HepG2 (cell line): ENCODE measurements around the gene LRRC3. TPM values are rescaled to one million over a fixed set of nuclear protein-coding genes. Genes with fewer than 3 reads are reported as not detected.
A peak's percentile ranks its signal among the peaks of the same experiment; 100 is the strongest.

Experiments
- ADNP ChIP-seq: sonication (generic); formaldehyde crosslinking; IDR thresholded peaks from 2 replicates; pipeline ENCODE4 v1.4.0; 2020; ENCODE audit warnings: missing genetic modification reagents
- ASH2L ChIP-seq: fragments of 300-600, 200-600 bp; sonication (generic); IDR thresholded peaks from 2 replicates; pipeline ENCODE4 v1.7.0; 2017; ENCODE audit warnings: low read depth, mild to moderate bottlenecking, moderate library complexity, mixed read lengths, low read length; ENCODE audit not compliant: insufficient read length
- BRD4 ChIP-seq: sonication (generic); formaldehyde crosslinking; IDR thresholded peaks from 2 replicates; pipeline ENCODE4 v1.4.0; 2020; ENCODE audit warnings: missing genetic modification reagents
- EEA1 ChIP-seq: sonication (generic); formaldehyde crosslinking; IDR thresholded peaks from 2 replicates; pipeline ENCODE4 v1.5.1; 2020; ENCODE audit warnings: mild to moderate bottlenecking, missing genetic modification reagents, borderline replicate concordance
- ELF1 ChIP-seq: sonication (generic); formaldehyde crosslinking; IDR thresholded peaks from 2 replicates; pipeline ENCODE4 v1.4.0; 2020; ENCODE audit warnings: missing genetic modification reagents
- ESRRA ChIP-seq: sonication (generic); formaldehyde crosslinking; IDR thresholded peaks from 2 replicates; pipeline ENCODE4 v1.5.1; 2020; ENCODE audit warnings: mild to moderate bottlenecking, low read depth, missing genetic modification reagents
- HDAC2 ChIP-seq: sonication (generic); formaldehyde crosslinking; IDR thresholded peaks from 2 replicates; pipeline ENCODE4 v1.4.0; 2020; ENCODE audit warnings: missing genetic modification reagents
- HOXA7 ChIP-seq: sonication (generic); formaldehyde crosslinking; IDR thresholded peaks from 2 replicates; pipeline ENCODE4 v1.8.1; 2022; ENCODE audit warnings: mild to moderate bottlenecking, missing genetic modification reagents, moderate library complexity
- IRF2 ChIP-seq: IDR thresholded peaks from 2 replicates; pipeline ENCODE4 v1.6.1; 2018; ENCODE audit warnings: missing genetic modification reagents, missing compliant biosample characterization
- KDM6A ChIP-seq: IDR thresholded peaks from 2 replicates; pipeline ENCODE4 v1.6.1; 2016; ENCODE audit warnings: low read depth
- MAFG ChIP-seq: sonication (generic); formaldehyde crosslinking; IDR thresholded peaks from 2 replicates; pipeline ENCODE4 v1.5.1; 2020; ENCODE audit warnings: mild to moderate bottlenecking, missing genetic modification reagents
- NBN ChIP-seq: fragments of 450-650 bp; conservative IDR thresholded peaks from 2 replicates; pipeline ENCODE4 v1.6.1; 2017
- RCOR2 ChIP-seq: IDR thresholded peaks from 2 replicates; pipeline ENCODE4 v1.6.1; 2016; ENCODE audit warnings: missing biosample characterization, missing genetic modification reagents
- SSRP1 ChIP-seq: IDR thresholded peaks from 2 replicates; pipeline ENCODE4 v1.6.1; 2016; ENCODE audit warnings: control low read depth
- TCF12 ChIP-seq, 2 experiments: fragments of 450-650 bp in 1 of 2; sonication (generic) in 1 of 2; formaldehyde crosslinking in 1 of 2; IDR thresholded peaks; 2 replicates each; pipeline versions ENCODE4 v1.6.1 to v1.8.0; 2017 to 2022; ENCODE audit warnings: antibody characterized with exemption in 1 of 2, mild to moderate bottlenecking in 1 of 2, missing genetic modification reagents in 1 of 2, moderate library complexity in 1 of 2
- ZBTB3 ChIP-seq: sonication (generic); formaldehyde crosslinking; IDR thresholded peaks from 2 replicates; pipeline ENCODE4 v1.4.0; 2020; ENCODE audit warnings: low read depth, mild to moderate bottlenecking, moderate library complexity, missing genetic modification reagents, borderline replicate concordance
- ZFP36L2 ChIP-seq: sonication (generic); formaldehyde crosslinking; IDR thresholded peaks from 2 replicates; pipeline ENCODE4 v1.4.0; 2020; ENCODE audit warnings: missing genetic modification reagents
- ZNF350 ChIP-seq: sonication (generic); formaldehyde crosslinking; IDR thresholded peaks from 2 replicates; pipeline ENCODE4 v1.4.0; 2020; ENCODE audit warnings: mild to moderate bottlenecking, low read depth, missing genetic modification reagents, borderline replicate concordance
- ZNF510 ChIP-seq: sonication (generic); formaldehyde crosslinking; IDR thresholded peaks from 2 replicates; pipeline ENCODE4 v1.4.0; 2020; ENCODE audit warnings: low read depth, mild to moderate bottlenecking, missing genetic modification reagents
- ZNF558 ChIP-seq: sonication (generic); formaldehyde crosslinking; IDR thresholded peaks from 2 replicates; pipeline ENCODE4 v1.9.0; 2022; ENCODE audit warnings: mild to moderate bottlenecking, missing genetic modification reagents, borderline replicate concordance
- ZNF589 ChIP-seq: sonication (generic); formaldehyde crosslinking; conservative IDR thresholded peaks from 2 replicates; pipeline ENCODE4 v1.8.0; 2022; ENCODE audit warnings: mild to moderate bottlenecking, moderate library complexity, missing genetic modification reagents
- ZNF841 ChIP-seq: sonication (generic); formaldehyde crosslinking; IDR thresholded peaks from 2 replicates; pipeline ENCODE4 v1.8.1; 2023; ENCODE audit warnings: missing genetic modification reagents, borderline replicate concordance
- ZNF883 ChIP-seq: sonication (generic); formaldehyde crosslinking; IDR thresholded peaks from 2 replicates; pipeline ENCODE4 v1.5.1; 2020; ENCODE audit warnings: mild to moderate bottlenecking, missing genetic modification reagents; ENCODE audit errors: not compliant biosample characterization
- polyA plus RNA-seq, 8 experiments: library from polyadenylated mRNA; depleted of rRNA in 3 of 8; stranded (reverse) in 7 of 8; unstranded in 1 of 8; fragments of >200 nt; fragmentation: Illumina TruSeq in 4 of 8; extraction: Trizol in 4 of 8; gene quantifications; 2 replicates each; pipeline versions ENCODE4 v1.2.1 to v1.2.3, GENCODE V29; 2011 to 2016; ENCODE audit warnings: low read depth in 4 of 8, missing spikeins in 1 of 8, mixed read lengths in 1 of 8; ENCODE audit not compliant: insufficient read depth in 1 of 8
- total RNA-seq, 5 experiments: library from RNA; depleted of rRNA; stranded (reverse); fragments of >200 nt; fragmentation: Illumina TruSeq; extraction: Trizol; gene quantifications; 2 replicates each; pipeline ENCODE4 v1.2.3, GENCODE V29; 2016; ENCODE audit warnings: low read depth in 1 of 5
- TF ChIP-seq, protein P1 (sequence below): sonication (generic); formaldehyde crosslinking; IDR thresholded peaks from 2 replicates; pipeline ENCODE4 v1.4.0; 2020; ENCODE audit warnings: mild to moderate bottlenecking, missing genetic modification reagents
- TF ChIP-seq, protein P2 (sequence below): sonication (generic); formaldehyde crosslinking; IDR thresholded peaks from 2 replicates; pipeline ENCODE4 v1.5.1; 2020; ENCODE audit warnings: mild to moderate bottlenecking, missing genetic modification reagents, borderline replicate concordance
- TF ChIP-seq, protein P3 (sequence below): fragments of 450-650 bp; IDR thresholded peaks from 2 replicates; pipeline ENCODE4 v1.6.1; 2017
- TF ChIP-seq, protein P4 (sequence below): sonication (generic); formaldehyde crosslinking; IDR thresholded peaks from 2 replicates; pipeline ENCODE4 v1.9.0; 2022; ENCODE audit warnings: low read depth, missing genetic modification reagents
- TF ChIP-seq, protein P5 (sequence below): sonication (generic); formaldehyde crosslinking; IDR thresholded peaks from 2 replicates; pipeline ENCODE4 v1.4.0; 2020; ENCODE audit warnings: missing genetic modification reagents

The LRRC3 gene
- total and polyA plus RNA-seq, 2 of the 13 experiments (the other 11 are each of a cell fraction or from before 2014, with no cell fraction given): 4.8 to 16.5 TPM

DNA sequence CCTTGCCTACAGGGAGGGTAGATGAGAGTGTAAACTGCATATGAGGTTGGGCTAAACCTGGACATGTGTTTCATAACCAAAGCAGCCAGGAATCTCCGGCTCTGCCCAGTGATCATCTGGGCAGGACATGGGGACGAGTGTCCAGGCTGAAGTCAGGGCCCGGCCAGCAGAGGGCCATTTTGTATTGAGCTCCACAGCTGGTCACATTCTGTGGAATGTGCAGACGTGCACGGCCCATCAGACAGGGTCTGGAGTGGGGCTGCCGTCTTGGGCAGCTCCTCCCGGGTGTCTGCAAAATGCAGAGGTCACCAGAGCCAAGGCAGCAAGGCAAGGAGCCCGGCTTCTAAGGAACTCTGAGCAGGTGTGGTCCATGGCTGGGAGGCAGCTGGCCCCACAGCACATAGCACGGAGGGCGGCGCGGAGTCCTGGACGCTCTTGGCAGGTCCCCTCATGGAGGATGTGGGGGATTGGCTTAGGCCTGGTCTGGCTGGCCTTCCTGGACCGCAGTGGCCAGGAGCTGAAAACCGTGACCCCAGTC, 6.2 kb downstream of the LRRC3 start (continued):
- no peak for TF ChIP-seq ZBTB3 (CRISPR knock-in tag)
- no peak for TF ChIP-seq EEA1
- no peak for TF ChIP-seq MAFG
- TF ChIP-seq, protein P1, sequence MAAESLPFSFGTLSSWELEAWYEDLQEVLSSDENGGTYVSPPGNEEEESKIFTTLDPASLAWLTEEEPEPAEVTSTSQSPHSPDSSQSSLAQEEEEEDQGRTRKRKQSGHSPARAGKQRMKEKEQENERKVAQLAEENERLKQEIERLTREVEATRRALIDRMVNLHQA (CRISPR knock-in tag): no peak
- TF ChIP-seq ZNF558 (CRISPR knock-in tag): no peak
- TF ChIP-seq NBN: no peak
- TF ChIP-seq, protein P2, sequence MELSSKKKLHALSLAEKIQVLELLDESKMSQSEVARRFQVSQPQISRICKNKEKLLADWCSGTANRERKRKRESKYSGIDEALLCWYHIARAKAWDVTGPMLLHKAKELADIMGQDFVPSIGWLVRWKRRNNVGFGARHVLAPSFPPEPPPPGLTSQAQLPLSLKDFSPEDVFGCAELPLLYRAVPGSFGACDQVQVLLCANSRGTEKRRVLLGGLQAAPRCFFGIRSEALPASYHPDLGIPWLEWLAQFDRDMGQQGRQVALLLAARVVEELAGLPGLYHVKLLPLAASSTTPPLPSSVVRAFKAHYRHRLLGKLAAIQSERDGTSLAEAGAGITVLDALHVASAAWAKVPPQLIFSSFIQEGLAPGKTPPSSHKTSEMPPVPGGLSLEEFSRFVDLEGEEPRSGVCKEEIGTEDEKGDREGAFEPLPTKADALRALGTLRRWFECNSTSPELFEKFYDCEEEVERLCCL (CRISPR knock-in tag): no peak
- no peak for TF ChIP-seq ZNF589
- no peak for TF ChIP-seq ZNF350 (CRISPR knock-in tag)
- TF ChIP-seq SSRP1: no peak
- no peak for TF ChIP-seq BRD4 (CRISPR knock-in tag)
- no peak for TF ChIP-seq ESRRA (CRISPR knock-in tag)
- TF ChIP-seq, protein P3, sequence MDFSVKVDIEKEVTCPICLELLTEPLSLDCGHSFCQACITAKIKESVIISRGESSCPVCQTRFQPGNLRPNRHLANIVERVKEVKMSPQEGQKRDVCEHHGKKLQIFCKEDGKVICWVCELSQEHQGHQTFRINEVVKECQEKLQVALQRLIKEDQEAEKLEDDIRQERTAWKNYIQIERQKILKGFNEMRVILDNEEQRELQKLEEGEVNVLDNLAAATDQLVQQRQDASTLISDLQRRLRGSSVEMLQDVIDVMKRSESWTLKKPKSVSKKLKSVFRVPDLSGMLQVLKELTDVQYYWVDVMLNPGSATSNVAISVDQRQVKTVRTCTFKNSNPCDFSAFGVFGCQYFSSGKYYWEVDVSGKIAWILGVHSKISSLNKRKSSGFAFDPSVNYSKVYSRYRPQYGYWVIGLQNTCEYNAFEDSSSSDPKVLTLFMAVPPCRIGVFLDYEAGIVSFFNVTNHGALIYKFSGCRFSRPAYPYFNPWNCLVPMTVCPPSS: no peak
- TF ChIP-seq ASH2L: no peak
- TF ChIP-seq HDAC2 (CRISPR knock-in tag): peak; percentile 31; the same call in 1 of the 2 replicates
- TF ChIP-seq ZNF841: no peak
- TF ChIP-seq, protein P4, sequence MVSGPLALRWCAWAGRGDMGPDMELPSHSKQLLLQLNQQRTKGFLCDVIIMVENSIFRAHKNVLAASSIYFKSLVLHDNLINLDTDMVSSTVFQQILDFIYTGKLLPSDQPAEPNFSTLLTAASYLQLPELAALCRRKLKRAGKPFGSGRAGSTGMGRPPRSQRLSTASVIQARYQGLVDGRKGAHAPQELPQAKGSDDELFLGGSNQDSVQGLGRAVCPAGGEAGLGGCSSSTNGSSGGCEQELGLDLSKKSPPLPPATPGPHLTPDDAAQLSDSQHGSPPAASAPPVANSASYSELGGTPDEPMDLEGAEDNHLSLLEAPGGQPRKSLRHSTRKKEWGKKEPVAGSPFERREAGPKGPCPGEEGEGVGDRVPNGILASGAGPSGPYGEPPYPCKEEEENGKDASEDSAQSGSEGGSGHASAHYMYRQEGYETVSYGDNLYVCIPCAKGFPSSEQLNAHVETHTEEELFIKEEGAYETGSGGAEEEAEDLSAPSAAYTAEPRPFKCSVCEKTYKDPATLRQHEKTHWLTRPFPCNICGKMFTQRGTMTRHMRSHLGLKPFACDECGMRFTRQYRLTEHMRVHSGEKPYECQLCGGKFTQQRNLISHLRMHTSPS (CRISPR knock-in tag): no peak
- no peak for TF ChIP-seq HOXA7 (CRISPR knock-in tag)
- TF ChIP-seq, protein P5, sequence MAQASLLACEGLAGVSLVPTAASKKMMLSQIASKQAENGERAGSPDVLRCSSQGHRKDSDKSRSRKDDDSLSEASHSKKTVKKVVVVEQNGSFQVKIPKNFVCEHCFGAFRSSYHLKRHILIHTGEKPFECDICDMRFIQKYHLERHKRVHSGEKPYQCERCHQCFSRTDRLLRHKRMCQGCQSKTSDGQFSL (CRISPR knock-in tag): no peak
- peak; percentile 45 for TF ChIP-seq ZNF883 (CRISPR knock-in tag)
- no peak for TF ChIP-seq ZFP36L2 (CRISPR knock-in tag)
- TF ChIP-seq KDM6A: no peak
- TF ChIP-seq ADNP (CRISPR knock-in tag): no peak
- TF ChIP-seq ELF1: no peak
- TF ChIP-seq IRF2 (CRISPR knock-in tag): no peak
- no peak for TF ChIP-seq RCOR2
- TF ChIP-seq ZNF510 (CRISPR knock-in tag): 0 out of 2 replicates have a peak, but pooled peaks have one; percentile 44
- no peak for TF ChIP-seq TCF12 (IDR thresholded peaks at IDR 0.05)
- no peak for TF ChIP-seq TCF12 (CRISPR knock-in tag; IDR thresholded peaks at IDR 0.05)
